Measurements from ENCODE around the gene FFAR4. TPM values are rescaled to one million over a fixed set of nuclear protein-coding genes. Genes with fewer than 3 reads are reported as not detected.

Gene FFAR4
- total RNA-seq, 2 experiments from 2014 or later, result not detected

DNA sequence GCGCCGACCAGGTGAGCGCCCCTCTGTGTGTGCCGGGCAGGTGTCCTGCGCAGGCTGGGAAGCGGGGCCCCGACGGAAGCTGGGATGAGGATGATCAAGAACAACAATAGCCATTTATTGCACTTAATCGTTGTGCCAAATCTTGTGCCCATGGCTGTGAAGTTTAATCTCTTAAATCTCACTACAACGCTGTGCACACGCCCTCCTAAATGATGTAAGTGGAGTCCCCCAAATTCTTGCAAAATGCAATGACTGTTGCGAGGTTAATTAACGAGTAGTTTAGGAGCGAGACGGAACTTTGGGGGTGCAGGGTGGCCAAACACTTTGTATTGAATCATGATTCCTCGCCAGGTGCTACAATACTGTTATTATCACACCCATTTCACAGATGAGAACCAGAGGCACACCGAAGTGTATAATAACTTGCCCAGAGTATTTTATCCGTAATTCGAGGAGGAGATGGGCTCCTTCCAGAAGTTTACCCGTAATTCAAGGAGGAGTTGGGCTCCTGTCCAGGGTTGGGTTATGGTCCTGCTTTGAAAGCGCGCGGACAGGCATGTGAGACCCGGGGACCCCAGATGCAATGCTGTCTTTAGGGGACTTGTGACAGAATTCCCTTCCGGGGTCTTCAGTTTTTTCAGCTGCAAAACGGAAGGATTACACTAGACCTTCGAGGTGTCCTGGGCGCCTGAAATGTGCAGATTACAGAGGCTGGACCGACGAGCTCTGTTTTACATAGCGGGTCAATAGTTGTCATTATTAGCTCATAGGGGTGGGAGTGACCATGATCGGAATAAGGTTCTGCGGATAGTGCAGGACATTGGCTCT, 1.0 kb downstream of the FFAR4 start:
- POLR2A ChIA-PET, result no interaction called here
- CTCF ChIA-PET, result interaction anchor here (0.9 kb wide), 1 partner anchor 35 kb away, joined by 3 read pairs; no protein-coding TSS in a partner anchor

GRCh38 chr10:93568105-93568390, 1.6 kb downstream of the FFAR4 start:
- CTCF ChIA-PET, result interaction anchor here (0.9 kb wide), 1 partner anchor 36 kb away, joined by 3 read pairs; no protein-coding TSS in a partner anchor
- POLR2A ChIA-PET, result no interaction called here

- CTCF ChIA-PET, result interaction anchor here (1.1 kb wide), 1 partner anchor 15 kb away, joined by 3 read pairs; no protein-coding TSS in a partner anchor
Observed at GRCh38 chr10:93570383-93570782, 3.9 kb downstream of the FFAR4 start.

GRCh38 chr10:93572606-93573005, 6.1 kb downstream of the FFAR4 start:
- ChIA-PET POLR2A (no interaction called here), CTCF (no interaction called here)

More at GRCh38 chr10:93570383-93570782, 3.9 kb downstream of the FFAR4 start:
- POLR2A ChIA-PET, result no interaction called here

- CTCF ChIA-PET, result no interaction called here
- POLR2A ChIA-PET, result no interaction called here
Observed at GRCh38 chr10:93573051-93573909, 6.8 kb downstream of the FFAR4 start.

GRCh38 chr10:93573924-93574323, 7.5 kb downstream of the FFAR4 start:
- CTCF ChIA-PET, result no interaction called here
- POLR2A ChIA-PET, result no interaction called here

DNA sequence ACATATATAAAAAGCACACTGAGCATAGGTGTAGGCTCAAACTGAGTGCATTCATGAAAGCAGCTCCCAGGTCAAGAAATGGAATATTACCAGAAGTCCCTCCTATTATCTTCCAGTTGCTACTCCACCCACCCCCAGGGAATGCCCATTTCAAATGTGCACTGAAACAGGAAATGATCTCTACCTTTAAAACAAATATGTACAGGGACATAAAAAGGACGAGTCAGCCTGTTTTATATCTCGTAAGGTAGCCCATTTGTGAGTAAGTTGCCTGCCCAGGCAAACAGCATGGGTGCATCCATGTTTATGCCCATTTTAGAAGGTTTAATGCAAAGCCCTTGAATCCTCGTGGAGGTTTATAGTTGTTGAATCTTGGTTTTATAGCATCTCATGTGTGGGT, 10.4 kb downstream of the FFAR4 start:
- CTCF ChIA-PET, result no interaction called here

GRCh38 chr10:93577565-93577964, 11.1 kb downstream of the FFAR4 start:
- POLR2A ChIA-PET, result no interaction called here
- CTCF ChIA-PET, result no interaction called here

More for the DNA sequence above, 10.4 kb downstream of the FFAR4 start:
- POLR2A ChIA-PET, result no interaction called here

GRCh38 chr10:93579089-93579488, 12.6 kb downstream of the FFAR4 start:
- POLR2A ChIA-PET, result no interaction called here

GRCh38 chr10:93579985-93580711, 13.7 kb downstream of the FFAR4 start:
- ChIA-PET POLR2A (no interaction called here), CTCF (no interaction called here)

More at GRCh38 chr10:93579089-93579488, 12.6 kb downstream of the FFAR4 start:
- CTCF ChIA-PET, result no interaction called here

- CTCF ChIA-PET, result no interaction called here
- POLR2A ChIA-PET, result no interaction called here
Observed at GRCh38 chr10:93580828-93581227, 14.4 kb downstream of the FFAR4 start.

DNA sequence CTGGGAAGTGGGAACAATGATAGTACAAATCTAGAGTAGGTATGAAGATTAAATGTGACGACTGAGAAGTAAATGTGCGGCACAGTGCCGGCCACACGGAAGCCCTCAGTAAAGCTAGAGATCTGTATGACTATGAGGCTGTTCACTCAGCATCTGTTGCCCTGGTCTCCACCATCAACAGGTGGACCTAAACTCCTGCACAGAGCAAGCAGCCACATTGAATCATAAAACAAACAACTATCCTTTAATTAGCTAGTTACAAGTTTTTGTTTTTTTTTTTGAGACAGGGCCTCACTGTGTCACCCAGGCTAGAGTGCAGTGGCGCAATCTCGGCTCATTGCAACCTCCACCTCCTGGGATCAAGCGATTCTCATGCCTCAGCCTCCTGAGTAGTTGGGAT, 18.0 kb downstream of the FFAR4 start:
- POLR2A ChIA-PET, result no interaction called here

DNA sequence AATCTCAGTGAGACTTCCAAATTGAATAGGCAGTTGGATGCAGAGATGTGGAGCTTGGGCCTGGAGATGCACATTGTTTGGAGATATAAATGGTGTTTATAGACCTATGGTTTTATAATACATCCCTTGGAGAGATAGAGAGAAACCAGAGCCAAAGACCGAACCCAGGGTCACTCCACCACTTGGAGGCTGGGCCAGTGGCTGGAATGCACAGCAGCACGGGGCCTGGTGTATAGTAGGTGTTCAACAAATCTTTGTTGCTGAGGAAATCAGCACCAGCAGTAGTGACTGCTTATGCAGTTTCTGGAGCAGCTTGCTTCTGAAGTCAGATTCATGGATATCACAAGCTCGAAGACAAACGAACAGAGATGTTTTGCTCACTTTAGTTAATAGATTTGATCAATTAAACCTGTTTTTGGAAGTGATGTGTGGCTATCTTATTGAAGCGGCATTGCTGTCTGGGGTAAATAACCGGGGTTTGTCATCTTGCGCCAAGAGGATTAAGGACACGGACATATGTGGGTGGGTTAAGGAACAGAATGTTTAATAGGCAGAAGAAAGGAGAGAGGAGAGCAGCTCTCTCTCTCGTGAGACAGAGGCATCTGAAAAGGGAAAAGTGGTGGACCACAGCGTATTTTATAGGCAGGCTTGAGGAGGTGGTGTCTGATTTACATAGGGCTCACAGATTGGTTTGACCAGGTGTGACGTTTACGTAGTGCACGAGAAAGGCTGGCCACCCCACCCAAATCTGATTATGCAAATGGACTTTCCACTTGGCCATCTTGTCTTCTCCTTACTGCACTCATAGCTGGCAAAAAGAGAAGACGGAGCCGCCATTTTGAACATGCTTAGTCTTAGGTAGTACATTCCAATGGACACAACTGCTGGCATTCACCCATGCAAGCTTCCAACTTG, 23.4 kb downstream of the FFAR4 start:
- CTCF ChIA-PET, result no interaction called here
- POLR2A ChIA-PET, result no interaction called here

More for the DNA sequence above, 18.0 kb downstream of the FFAR4 start:
- CTCF ChIA-PET, result no interaction called here

DNA sequence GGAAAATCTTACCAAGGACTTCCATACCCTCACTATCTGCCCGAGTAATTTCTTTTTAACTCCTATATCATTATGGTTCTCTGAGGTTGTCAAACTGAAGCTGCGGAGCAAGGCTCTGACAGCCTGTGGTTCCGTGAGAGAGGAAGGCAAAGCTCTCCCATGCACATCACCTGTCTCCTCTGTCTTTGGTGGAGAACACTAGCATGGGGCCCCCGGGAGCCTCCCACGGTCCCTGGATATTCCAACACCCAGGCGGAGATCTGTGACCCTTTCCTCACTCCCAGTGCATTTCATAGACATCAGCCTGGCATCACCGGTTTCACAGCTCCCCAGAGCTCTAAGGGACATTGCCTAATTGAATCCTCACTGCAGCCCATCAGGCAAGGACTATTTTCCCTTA, 24.2 kb downstream of the FFAR4 start:
- ChIA-PET POLR2A (no interaction called here), CTCF (no interaction called here)

DNA sequence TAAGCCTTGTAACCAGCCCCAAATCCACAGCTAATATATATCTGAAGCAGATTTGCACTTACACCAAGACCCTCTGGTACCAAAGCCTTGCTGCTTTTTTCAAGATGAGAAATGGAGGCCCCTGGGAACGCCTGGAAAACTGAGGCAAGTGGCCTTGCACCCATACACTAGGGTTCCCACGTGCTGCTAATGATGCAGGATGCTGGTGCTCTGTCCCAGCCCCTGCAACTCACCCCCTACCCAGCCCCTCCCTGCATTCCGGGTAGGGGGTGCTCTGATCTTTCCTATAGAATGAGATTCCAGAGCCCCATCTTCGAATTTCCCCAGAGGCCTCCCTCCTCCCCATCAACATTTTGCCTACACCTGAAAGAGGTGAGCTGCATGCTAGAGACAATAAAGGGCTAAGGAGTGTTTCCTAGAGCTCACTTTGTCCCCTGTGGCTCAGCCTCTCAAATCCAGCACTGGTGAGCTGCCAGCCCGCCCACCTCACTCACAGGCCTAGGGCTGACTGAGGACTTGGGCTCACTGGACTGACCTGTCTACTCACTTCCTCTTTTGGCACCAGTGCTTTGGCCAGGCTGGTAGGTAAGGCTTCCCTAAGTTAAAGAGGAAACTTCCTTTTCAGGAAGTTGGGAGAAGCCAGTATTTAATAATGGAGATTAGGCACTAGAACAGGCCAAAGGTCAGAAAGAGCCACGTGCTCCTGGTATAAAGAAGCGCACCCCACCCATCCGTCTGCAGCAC, 24.8 kb downstream of the FFAR4 start:
- POLR2A ChIA-PET, result no interaction called here
- CTCF ChIA-PET, result no interaction called here

GRCh38 chr10:93593254-93593653, 26.8 kb downstream of the FFAR4 start:
- POLR2A ChIA-PET, result no interaction called here
- CTCF ChIA-PET, result no interaction called here

DNA sequence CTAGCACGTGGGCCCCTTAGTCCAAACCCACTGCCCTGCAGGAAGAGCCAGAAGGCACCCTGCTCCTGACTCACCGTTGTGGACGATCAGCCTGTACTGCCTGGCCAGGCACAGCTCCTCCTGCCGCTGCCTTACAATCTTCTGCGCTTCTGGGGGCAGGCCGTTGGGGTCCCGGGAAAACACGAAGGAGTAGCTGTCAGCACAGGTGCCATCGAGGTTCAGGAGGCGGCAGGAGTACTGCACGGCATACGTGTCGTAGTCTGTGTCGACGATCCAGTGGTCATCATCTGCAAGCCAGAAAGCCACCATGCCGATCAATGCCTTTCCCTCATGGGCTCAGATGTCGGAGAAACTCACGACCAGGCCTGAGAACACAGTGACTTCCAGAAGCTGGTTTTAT, 27.3 kb downstream of the FFAR4 start:
- CTCF ChIA-PET, result no interaction called here
- POLR2A ChIA-PET, result no interaction called here

DNA sequence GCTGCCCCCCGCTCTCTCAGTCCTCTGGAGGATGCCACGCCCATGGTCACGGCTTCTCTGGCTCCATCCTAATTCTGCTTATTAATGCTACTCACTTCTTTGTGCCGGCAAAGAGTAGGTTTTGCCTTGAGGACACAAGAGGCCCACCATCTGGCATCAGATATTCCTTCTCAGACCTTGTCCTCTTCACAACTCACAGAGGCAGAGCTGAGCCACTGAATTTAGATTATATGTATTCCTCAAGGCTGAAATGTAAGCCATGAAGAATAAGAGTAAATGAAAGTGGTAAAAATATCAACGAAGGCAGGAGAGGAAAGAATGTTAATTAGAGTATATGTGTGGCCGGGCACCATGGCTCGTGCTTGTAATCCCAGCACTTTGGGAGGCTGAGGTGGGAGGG, 28.1 kb downstream of the FFAR4 start:
- POLR2A ChIA-PET, result no interaction called here
- CTCF ChIA-PET, result no interaction called here

Data from activated CD8-positive, alpha-beta memory T cell treated with anti-CD3 and anti-CD28 coated beads for 36 hours (primary cell).